ENCODE measurements around the gene HDGFL3. TPM values are rescaled to one million over a fixed set of nuclear protein-coding genes. Genes with fewer than 3 reads are reported as not detected.
"Not testable (repeated sequence)": the region's sequence is repeated elsewhere in the genome, so short reads cannot be mapped to it uniquely, and the experiment has no call there.

The HDGFL3 gene
- total RNA-seq, 1 donor from 2014 or later = 61.1 TPM

DNA sequence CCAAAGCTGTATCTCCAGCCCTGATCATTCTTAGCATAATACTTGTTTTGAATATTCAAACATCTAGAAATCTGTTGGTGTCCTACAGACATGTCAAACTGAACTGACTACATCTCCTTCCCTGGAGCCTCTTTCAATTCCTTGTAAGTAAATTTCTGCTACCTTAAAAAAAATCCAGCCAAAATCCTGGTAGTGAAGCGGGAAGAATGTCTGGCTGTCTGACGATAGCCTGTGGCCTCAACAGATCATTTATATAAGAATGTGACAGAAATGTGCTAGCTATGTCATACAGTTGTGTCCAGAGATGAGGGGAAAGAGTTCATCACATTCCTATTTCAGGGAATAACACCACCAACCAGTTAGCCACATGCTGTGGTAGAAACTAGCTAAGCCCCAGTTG, 118.7 kb downstream of the HDGFL3 start:
- no peak overlapping the region for H3K4me3 ChIP-seq (ENCODE audit: low read depth, low read length)
- no peak for DNase-seq (ENCODE audit: low read depth)
- TF ChIP-seq, protein P1, sequence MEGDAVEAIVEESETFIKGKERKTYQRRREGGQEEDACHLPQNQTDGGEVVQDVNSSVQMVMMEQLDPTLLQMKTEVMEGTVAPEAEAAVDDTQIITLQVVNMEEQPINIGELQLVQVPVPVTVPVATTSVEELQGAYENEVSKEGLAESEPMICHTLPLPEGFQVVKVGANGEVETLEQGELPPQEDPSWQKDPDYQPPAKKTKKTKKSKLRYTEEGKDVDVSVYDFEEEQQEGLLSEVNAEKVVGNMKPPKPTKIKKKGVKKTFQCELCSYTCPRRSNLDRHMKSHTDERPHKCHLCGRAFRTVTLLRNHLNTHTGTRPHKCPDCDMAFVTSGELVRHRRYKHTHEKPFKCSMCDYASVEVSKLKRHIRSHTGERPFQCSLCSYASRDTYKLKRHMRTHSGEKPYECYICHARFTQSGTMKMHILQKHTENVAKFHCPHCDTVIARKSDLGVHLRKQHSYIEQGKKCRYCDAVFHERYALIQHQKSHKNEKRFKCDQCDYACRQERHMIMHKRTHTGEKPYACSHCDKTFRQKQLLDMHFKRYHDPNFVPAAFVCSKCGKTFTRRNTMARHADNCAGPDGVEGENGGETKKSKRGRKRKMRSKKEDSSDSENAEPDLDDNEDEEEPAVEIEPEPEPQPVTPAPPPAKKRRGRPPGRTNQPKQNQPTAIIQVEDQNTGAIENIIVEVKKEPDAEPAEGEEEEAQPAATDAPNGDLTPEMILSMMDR (conservative IDR thresholded peaks at IDR 0.05; ENCODE audit: low read depth, low read length) = no peak

DNA sequence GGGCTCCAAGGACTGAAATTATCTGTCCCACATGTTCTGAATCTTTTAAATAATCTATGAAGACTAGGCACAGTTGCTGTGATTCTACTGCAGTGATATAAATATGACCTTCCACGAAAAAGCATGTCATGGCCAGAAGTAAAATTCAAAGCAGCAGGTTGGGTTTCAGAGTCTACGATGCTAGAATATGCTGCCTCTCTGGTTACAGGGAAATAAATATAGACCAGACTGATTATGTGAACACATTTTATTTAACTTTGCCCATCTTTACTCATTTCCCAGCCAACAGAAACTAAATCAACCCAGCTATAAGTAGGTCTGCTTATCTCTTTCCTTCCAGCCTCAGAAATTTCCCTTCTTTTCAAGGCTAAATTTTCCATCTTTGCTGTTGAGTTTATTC, 120.0 kb downstream of the HDGFL3 start:
- TF ChIP-seq, protein P1 (conservative IDR thresholded peaks at IDR 0.05; ENCODE audit: low read depth, low read length) = no peak
- no peak overlapping the region for H3K4me3 ChIP-seq (ENCODE audit: low read depth, low read length)
- no peak for DNase-seq (ENCODE audit: low read depth)

DNA sequence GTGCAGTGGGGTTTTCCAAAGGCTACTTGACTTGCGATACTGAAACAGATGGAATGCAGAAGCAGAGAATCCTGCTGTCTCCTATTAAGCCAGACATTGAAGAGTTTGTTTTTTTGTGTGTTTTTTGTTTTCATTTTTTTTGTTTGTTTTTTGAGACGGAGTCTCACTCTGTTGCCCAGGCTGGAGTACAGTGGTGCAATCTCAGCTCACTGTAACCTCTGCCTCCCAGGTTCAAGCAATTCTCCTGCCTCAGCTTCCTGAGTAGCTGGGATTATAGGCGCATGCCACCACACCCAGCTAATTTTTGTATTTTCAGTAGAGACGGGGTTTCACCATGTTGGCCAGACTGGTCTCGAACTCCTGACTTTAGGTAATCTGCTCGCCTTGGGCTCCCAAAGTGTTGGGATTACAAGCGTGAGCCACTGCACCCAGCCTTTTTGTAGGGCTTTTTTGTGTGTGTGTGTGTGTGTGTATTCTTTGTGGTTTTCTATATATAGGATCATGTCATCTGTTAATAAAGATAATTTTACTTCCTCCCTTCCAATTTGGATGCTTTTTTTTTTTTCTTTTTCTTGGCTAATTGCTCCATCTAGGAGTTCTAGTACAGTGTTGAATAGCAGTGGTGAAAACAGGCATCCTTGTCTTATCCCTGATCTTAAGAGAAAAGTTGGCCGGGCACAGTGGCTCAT, 121.6 kb downstream of the HDGFL3 start:
- H3K4me3 ChIP-seq (ENCODE audit: low read depth, low read length); DNase-seq (ENCODE audit: low read depth): not testable (repeated sequence)

DNA sequence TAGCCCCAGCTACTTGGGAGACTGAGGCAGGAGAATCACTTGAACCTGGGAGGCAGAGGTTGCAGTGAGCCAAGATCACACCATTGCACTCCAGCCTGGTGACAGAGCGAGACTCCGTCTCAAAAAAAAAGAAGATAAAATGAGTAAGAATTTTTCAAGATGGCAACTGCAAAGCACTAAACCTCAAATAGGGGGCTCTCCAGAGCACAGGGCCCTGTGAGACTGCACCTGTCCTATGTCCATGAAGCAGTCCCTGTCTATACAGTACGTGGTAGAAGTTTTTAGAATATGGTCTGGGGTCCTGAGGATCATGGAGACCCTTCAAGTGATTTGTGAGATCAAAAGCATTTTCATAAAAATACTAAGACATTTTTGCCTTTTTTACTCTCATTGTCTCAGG, 122.2 kb downstream of the HDGFL3 start:
- H3K4me3 ChIP-seq (ENCODE audit: low read depth, low read length); DNase-seq (ENCODE audit: low read depth): not testable (repeated sequence)
- TF ChIP-seq, protein P1 (conservative IDR thresholded peaks at IDR 0.05; ENCODE audit: low read depth, low read length) = peak; percentile 11

DNA sequence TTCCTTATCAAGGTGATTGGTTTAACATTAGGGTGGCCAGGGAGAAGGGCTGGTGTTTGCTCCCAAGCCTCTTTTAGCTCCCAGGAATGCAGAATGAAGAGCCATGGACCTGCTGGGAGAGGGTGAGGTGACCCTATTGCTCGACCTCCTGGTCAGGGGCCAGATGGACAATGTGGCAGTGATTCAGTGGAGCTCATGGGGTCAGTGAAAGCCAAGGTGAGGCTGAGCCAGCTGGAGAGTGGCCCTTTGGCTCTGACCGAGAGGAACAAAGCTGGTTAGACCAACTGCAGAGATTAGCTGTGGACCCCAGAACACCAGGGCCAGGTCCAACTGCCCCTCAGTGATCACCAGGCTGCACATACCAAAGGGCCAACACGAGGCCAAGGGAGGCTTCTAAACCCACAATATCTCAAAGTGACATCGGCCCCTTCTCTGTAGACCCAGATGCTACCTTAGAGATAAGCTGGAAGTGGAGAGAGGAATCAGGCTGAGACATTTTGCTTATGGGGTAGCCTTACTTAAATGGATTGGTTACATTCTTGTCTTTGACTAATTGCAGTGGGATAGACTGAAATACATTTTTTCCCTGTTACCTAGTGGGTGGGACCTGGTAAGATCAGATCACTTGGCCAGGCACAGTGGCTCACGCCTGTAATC, 124.8 kb downstream of the HDGFL3 start:
- DNase-seq (ENCODE audit: low read depth) = no peak

DNA sequence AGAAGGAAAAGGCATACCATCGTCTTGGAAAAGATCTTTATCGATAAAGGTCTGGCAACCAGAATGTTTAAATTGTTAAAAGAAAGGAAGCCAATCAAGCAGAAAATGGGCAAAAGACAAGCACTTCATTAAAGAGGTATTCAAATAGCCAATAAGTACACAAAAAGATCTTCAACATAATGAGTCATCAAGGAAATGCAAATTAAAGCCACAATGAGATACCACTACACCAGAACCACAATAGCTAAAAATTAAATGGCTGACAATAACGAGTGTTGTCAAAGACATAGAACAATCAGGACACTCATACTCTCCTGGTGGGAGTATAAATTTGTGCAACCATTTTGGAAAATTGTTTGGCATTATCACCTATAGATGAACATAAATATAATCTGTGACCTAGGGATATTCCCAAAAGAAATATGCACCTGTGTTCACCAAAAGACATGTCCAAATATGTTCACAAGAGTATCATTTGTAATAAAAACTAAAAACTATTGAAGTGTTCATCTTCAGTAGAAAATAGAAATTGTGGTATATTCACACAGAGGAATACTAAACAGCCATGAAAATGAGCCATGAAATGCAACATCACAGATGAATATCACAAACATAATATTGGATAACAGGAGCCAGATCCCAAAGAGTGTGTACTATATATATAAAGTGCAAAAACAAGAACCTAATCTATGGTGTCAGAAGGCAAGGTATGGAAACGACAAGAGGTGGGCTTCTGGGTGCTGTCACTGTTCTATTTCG, 126.2 kb downstream of the HDGFL3 start:
- no peak overlapping the region for H3K4me3 ChIP-seq (ENCODE audit: low read depth, low read length)
- no peak for DNase-seq (ENCODE audit: low read depth)
- TF ChIP-seq, protein P1 (conservative IDR thresholded peaks at IDR 0.05; ENCODE audit: low read depth, low read length) = no peak

More for the DNA sequence above, 124.8 kb downstream of the HDGFL3 start:
- no peak overlapping the region for H3K4me3 ChIP-seq (ENCODE audit: low read depth, low read length)
- TF ChIP-seq, protein P1 (conservative IDR thresholded peaks at IDR 0.05; ENCODE audit: low read depth, low read length) = no peak

DNA sequence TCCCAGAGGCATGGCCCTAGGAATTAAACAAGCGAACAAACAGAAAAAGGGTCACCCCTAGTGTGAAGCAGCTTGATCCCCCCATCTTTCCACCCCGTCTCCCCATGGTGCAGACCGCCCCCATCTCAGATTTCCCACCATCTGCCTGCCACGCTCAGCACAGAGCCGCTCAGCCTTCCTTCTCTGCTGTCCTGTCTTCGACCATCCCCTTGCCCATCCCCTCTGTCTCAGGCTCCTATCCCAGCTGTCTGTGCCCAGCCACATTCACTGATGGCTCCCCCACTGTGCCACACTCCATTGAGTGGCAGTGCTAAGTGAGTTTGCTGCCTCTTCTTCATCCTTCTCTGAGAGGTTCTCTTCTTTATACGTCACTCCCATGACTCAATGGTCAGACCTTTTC, 128.9 kb downstream of the HDGFL3 start:
- H3K4me3 ChIP-seq (ENCODE audit: low read depth, low read length) = no peak overlapping the region
- no peak for DNase-seq (ENCODE audit: low read depth)
- TF ChIP-seq, protein P1 (conservative IDR thresholded peaks at IDR 0.05; ENCODE audit: low read depth, low read length) = no peak
